Heart right ventricle (tissue), 16 donors: ENCODE measurements around the gene MORN3. TPM values are rescaled to one million over a fixed set of nuclear protein-coding genes. Genes with fewer than 3 reads are reported as not detected.
A peak's percentile ranks its signal among the peaks of the same experiment; 100 is the strongest.
"Not testable (repeated sequence)": the region's sequence is repeated elsewhere in the genome, so short reads cannot be mapped to it uniquely, and the experiment has no call there.

Source experiments
- ATAC-seq, 8 donors: fragments of 200-7000 bp; cut with Tn5 transposase; one replicate each; pipeline ENCODE4 v1.9.1; 2020; ENCODE audit warnings: mild to moderate bottlenecking in 8 of 8, moderate library complexity in 8 of 8, moderate number of reproducible peaks in 1 of 8
- DNase-seq, 2 donors: peaks; one replicate each; pipeline ENCODE4 v3.0.0-alpha.2; 2020
- H3K27ac ChIP-seq, 10 donors: fragments of 200-600 bp; sonication (generic) in 2 of 10; one replicate each; pipeline versions ENCODE4 v1.5.0 to v1.8.0; 2020 to 2022; ENCODE audit warnings: mild to moderate bottlenecking in 3 of 10
- H3K27me3 ChIP-seq, 7 donors: fragments of 200-600 bp; one replicate each; pipeline ENCODE4 v1.8.0; 2021 to 2022; ENCODE audit warnings: mild to moderate bottlenecking in 2 of 7
- H3K36me3 ChIP-seq, 9 donors: fragments of 200-600 bp; sonication (generic) in 1 of 9; one replicate each; pipeline versions ENCODE4 v1.5.0 to v1.8.0; 2020 to 2022; ENCODE audit warnings: mild to moderate bottlenecking in 2 of 9
- H3K4me1 ChIP-seq, 9 donors: fragments of 200-600 bp; sonication (generic) in 1 of 9; one replicate each; pipeline versions ENCODE4 v1.5.0 to v1.8.0; 2020 to 2022; ENCODE audit warnings: mild to moderate bottlenecking in 4 of 9
- H3K4me3 ChIP-seq, 10 donors: fragments of 200-600 bp; sonication (generic) in 2 of 10; one replicate each; pipeline versions ENCODE4 v1.5.0 to v1.8.0; 2020 to 2022; ENCODE audit warnings: mild to moderate bottlenecking in 7 of 10, moderate library complexity in 2 of 10
- H3K9me3 ChIP-seq, 11 donors: fragments of 200-600 bp in 10 of 11; sonication (generic) in 2 of 11; one replicate each; pipeline versions ENCODE4 v1.5.0 to v1.8.0; 2013 to 2022; ENCODE audit warnings: mild to moderate bottlenecking in 2 of 11, control low read depth in 1 of 11, moderate library complexity in 1 of 11
- CTCF ChIP-seq, 9 donors: fragments of 200-600 bp; sonication (generic) in 2 of 9; IDR thresholded peaks; one replicate each; pipeline versions ENCODE4 v1.5.0 to v1.8.0; 2021 to 2022; ENCODE audit warnings: antibody characterized with exemption in 9 of 9, mild to moderate bottlenecking in 5 of 9, moderate library complexity in 1 of 9
- WGBS, 2 donors: extraction: QIAGEN DNeasy Blood & Tissue Kit; methylation state at CpG; one replicate each; pipeline ENCODE4 v1.1.7; 2013; ENCODE audit warnings: inconsistent platforms in 1 of 2; 5-methylcytosine and 5-hydroxymethylcytosine counted together
- intact Hi-C, 10 donors: fragments of 100-400 bp; cut with DNase I; formaldehyde crosslinking; loops; one replicate each; pipeline versions ENCODE4 v1.11.1 to v1.14.2; 2022
- polyA plus RNA-seq, 2 donors: library from polyadenylated mRNA; stranded (reverse); fragments of 200-250 nt; gene quantifications; one replicate each; pipeline ENCODE4 v1.2.3, GENCODE V29; 2013
- total RNA-seq, 10 donors: library from RNA; stranded (reverse); fragmentation: NEBNext Ultra II Directional in 3 of 10; extraction: Animal tissue kit (Norgen Biotek cat#: 25700) in 3 of 10; gene quantifications; one replicate each; pipeline versions ENCODE4 v1.2.1 to v1.2.4, GENCODE V29; 2021 to 2023
- donor health status: Arrhythmogenic right ventricular cardiomyopathy.
- donor health status: ischemic (EF 13 %, LVEDD 7.1; RV severe dilation, severe dysfunction).
- donor health status: healthy with polysubstance abuse.
- donor health status: DM: no; HTN: yes; CAD: no.
- donor health status: DM: no; HTN: no; CAD: no.
- donor health status: ischemic (EF 25% LVEDD 6.9; RV normal size, moderate dysfunction).
- donor health status: ischemic (EF 25% LVEDD 5.7; RV mildly dilated, moderate dysfunction).
- donor health status: healthy.
- donor health status: DM: yes; HTN: yes; CAD: no.
- donor health status: Ischemic cardiomyopathy.
- donor health status: ischemic (EF 35%, LVEDD 5.7; RV mildly dilated, moderate dysfunction).
- donor health status: nonischemic (EF 11% LVEDD 7.7; RV severe dilation, severe dysfunction).
- donor health status: DM: yes; HTN: yes; CAD: no.
- donor health status: PGD.
- donor health status: ischemic (EF 29% LVEDD 5.4; RV normal size, mild dysfunction).
- donor health status: nonischemic (EF 23%, LVEDD 6.1; RV moderate dilation, normal function).

MORN3 gene
- total and polyA plus RNA-seq, 12 donors, result 0.15 to 0.28 (median 0.18) TPM; not detected in 5

DNA sequence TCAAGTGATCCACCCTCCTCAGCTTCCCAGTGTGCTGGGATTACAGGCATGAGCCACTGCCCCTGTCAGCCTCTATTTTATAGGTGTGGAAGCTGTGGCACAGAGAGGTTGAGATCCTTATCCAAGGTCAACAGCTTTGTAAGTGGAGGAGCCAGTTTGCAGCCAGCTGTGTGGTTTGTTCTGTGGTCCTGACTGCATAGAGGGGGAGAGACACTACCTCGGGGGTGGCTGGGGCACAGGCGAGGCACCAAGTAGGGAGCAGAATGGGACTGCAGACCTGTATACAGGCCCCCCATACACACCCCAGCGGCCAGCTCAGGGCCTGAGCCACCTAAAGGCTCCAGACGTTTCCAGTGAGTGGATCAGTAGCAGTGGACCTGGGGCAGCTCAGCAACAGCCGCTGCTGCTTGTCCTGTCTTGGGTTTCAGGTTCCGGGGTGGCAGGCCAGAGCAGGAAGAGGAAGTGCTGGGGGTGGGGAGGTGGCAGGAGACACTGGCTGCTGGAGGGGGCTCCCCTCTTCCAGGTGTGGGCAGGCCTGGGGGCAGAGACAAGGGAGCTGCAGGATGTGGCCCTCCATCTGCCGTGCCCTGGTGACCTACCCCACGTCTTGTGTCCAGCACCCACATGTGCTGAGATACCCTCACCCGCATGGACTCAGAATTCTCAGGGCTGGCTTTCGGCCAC, 32.1 kb downstream of the MORN3 start:
- H3K4me3 ChIP-seq, result peak overlapping the region in 1 of 10 donors; percentile 9
- peaks cover 0 to 27% (median 7%) of the 10 kb centered on the region in 9 donors for H3K36me3 ChIP-seq
- ATAC-seq (peak in 3 of 8 donors; percentile 31 to 64 (median 55)), DNase-seq (peak in 1 of 2 donors; percentile 27)
- no peak for TF ChIP-seq CTCF (IDR thresholded peaks at IDR 0.05)
- H3K4me1 ChIP-seq, result peaks cover 0 to 33% (median 9%) of the 10 kb centered on the region in 9 donors
- H3K27ac ChIP-seq, result peak overlapping the region in 2 of 10 donors; percentile 35 to 80
- H3K27me3 ChIP-seq, result no peaks in the 10 kb centered on the region
- intact Hi-C loops, result no loop called here
- WGBS, 2 donors, result 71 to 83% methylated on average over 10 of the region's 10 CpGs
- no peaks in the 10 kb centered on the region for H3K9me3 ChIP-seq

DNA sequence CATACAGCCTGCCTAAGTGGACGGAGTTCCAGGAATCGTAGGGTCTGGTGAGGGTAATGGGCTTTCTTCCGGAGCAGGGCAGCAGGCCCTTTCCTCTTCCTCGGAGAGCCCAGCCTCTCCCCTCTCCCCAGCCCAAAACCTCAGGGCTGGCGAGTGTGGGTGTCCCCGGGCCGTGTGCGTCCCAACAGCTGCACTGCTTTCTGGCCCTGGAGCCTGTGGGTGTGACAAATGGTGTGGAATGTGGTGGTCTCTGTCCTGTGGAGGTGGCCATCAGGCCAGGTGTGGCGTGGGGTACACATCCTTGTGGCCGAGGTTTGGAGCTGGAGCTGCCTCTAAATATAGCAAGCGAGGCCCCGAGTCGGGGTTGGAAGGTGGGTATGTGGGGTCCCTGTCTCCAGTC, 34.6 kb downstream of the MORN3 start:
- H3K4me3 ChIP-seq, result no peak overlapping the region
- intact Hi-C loops, result no loop called here
- H3K27me3 ChIP-seq, result no peaks in the 10 kb centered on the region
- no peak overlapping the region for H3K27ac ChIP-seq
- no peaks in the 10 kb centered on the region for H3K9me3 ChIP-seq
- no peak for TF ChIP-seq CTCF (IDR thresholded peaks at IDR 0.05)
- H3K36me3 ChIP-seq, result peaks cover 0 to 10% (median 0%) of the 10 kb centered on the region in 9 donors
- H3K4me1 ChIP-seq, result peaks cover 0 to 58% (median 21%) of the 10 kb centered on the region in 9 donors
- DNase-seq (no peak), ATAC-seq (peak in 1 of 8 donors; percentile 46)
- 79 to 86% methylated on average over 13 of the region's 13 CpGs for WGBS, 2 donors

- 97 to 98% methylated on average over 3 to 5 of the region's 11 CpGs for WGBS, 2 donors
- H3K27me3 ChIP-seq, ATAC-seq, H3K36me3 ChIP-seq, H3K9me3 ChIP-seq, H3K27ac ChIP-seq, H3K4me3 ChIP-seq, intact Hi-C loops, DNase-seq: not testable (repeated sequence)
- peaks cover 0 to 69% (median 30%) of the 10 kb centered on the region in 9 donors for H3K4me1 ChIP-seq
Measured at GRCh38 chr12:121633833-121634196, 35.6 kb downstream of the MORN3 start.

GRCh38 chr12:121632069-121632970, 37.1 kb downstream of the MORN3 start:
- WGBS, 2 donors, result 69 to 72% methylated on average over 11 of the region's 11 CpGs
- no peak for TF ChIP-seq CTCF (IDR thresholded peaks at IDR 0.05)
- Histone ChIP-seq H3K27me3 (no peaks in the 10 kb centered on the region), H3K4me1 (peaks cover 3 to 72% (median 43%) of the 10 kb centered on the region in 9 donors), H3K4me3 (no peak overlapping the region), H3K36me3 (peaks cover 0 to 7% (median 0%) of the 10 kb centered on the region in 9 donors), H3K27ac (peak overlapping the region in 2 of 10 donors; percentile 4 to 11), H3K9me3 (no peaks in the 10 kb centered on the region)
- ATAC-seq (no peak), DNase-seq (no peak)
- intact Hi-C loops, result no loop called here
